Vagina (tissue), 2 donors: ENCODE measurements around the gene ATP11A.

Experiments
- CTCF ChIP-seq, 3 experiments: fragments of 450-650 bp in 2 of 3; fragments of 200-600 bp in 1 of 3; sonication (generic) in 1 of 3; IDR thresholded peaks; one replicate each; pipeline ENCODE4 v1.5.1; 2017 to 2019; ENCODE audit warnings: antibody characterized with exemption in 3 of 3, mild to moderate bottlenecking in 2 of 3, moderate library complexity in 2 of 3
- POLR2A ChIP-seq, 2 donors: fragments of 450-650 bp; IDR thresholded peaks; one replicate each; pipeline ENCODE4 v1.6.1; 2017; ENCODE audit warnings: antibody characterized with exemption in 2 of 2, mild to moderate bottlenecking in 2 of 2, moderate library complexity in 2 of 2
- POLR2AphosphoS5 ChIP-seq, 2 donors: sonication (generic); formaldehyde crosslinking; IDR thresholded peaks; one replicate each; pipeline ENCODE4 v1.9.0; 2017; ENCODE audit warnings: antibody characterized with exemption in 2 of 2, mild to moderate bottlenecking in 2 of 2, low read depth in 1 of 2; ENCODE audit not compliant: insufficient read depth in 1 of 2

GRCh38 chr13:112776354-112776753, 86.5 kb downstream of the ATP11A start:
- no peak for TF ChIP-seq POLR2AphosphoS5 (IDR thresholded peaks at IDR 0.05; ENCODE audit: insufficient read depth in 1 of 2, low read depth in 1 of 2)
- no peak for TF ChIP-seq CTCF (IDR thresholded peaks at IDR 0.05)
- TF ChIP-seq POLR2A (IDR thresholded peaks at IDR 0.05), result no peak
